Measurements from ENCODE around the gene SLC25A10. TPM values are rescaled to one million over a fixed set of nuclear protein-coding genes. Genes with fewer than 3 reads are reported as not detected.
"Not testable (repeated sequence)": the region's sequence is repeated elsewhere in the genome, so short reads cannot be mapped to it uniquely, and the experiment has no call there.

Gene SLC25A10
- polyA plus RNA-seq, 1 donor from 2014 or later = 8.7 TPM

DNA sequence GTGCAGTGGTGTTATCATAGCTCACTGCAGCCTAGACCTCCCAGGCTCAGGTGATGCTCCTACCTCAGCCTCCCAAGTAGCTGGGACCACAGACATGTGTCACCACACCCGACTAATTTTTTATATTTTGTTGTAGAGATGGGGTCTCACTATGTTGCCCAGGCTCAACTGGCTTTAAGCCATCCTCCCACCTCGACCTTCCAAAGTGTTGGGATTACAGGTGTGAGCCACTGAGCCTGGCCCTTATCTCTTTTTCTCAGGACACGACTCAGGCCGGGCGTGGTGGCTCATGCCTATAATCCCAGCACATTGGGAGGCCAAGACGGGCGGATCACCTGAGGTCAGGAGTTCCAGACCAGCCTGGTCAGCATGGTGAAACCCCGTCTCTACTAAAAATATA lies 27.5 kb downstream of the SLC25A10 start:
- not testable (repeated sequence) for H3K4me2 ChIP-seq (ENCODE audit: low read length); H3K27me3 ChIP-seq (ENCODE audit: insufficient read depth, low read depth, low read length); H3K4me3 ChIP-seq (ENCODE audit: low read length); H3K9ac ChIP-seq (ENCODE audit: low read length); H3K27ac ChIP-seq (ENCODE audit: low read length); H4K20me1 ChIP-seq (ENCODE audit: insufficient read depth); H3K9me2 ChIP-seq (ENCODE audit: insufficient read depth, low read length); H3K79me2 ChIP-seq (replicated peaks; ENCODE audit: insufficient read depth, low read length); H3K36me3 ChIP-seq (ENCODE audit: insufficient read depth, low read length); H3K9me3 ChIP-seq (ENCODE audit: low read length); H3F3A ChIP-seq (ENCODE audit: insufficient read depth, low read length, poor library complexity, severe bottlenecking); H2AFZ ChIP-seq (ENCODE audit: low read depth, low read length)

DNA sequence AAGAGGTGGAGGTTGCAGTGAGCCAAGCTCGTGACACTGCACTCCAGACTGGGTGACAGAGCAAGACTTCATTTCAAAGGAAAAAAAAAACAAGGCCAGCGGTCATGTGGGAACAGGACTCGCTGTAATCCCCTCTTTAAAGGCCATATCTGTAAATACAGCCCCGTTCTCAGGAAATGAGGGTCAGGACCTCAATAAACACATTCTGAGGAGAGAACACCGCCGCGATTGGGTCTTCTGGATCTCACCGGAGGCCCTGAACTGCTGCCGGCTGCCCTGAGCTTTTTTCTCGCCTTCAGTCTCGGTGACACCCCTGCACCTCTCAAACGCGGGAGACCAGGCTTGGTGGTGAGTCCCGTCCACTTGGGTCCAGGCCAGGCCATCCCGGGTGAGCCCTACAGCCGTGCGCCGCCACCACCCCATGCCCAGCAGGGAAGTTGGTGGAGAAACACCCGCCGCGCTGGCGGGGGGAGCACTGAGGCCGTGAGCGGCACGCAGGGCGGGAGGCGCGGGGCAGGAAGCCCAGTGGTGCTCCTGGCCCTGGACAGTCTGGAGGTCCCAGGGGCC lies 28.4 kb downstream of the SLC25A10 start:
- H3K27me3 ChIP-seq (ENCODE audit: insufficient read depth, low read depth, low read length) = no peaks in the 10 kb centered on the region
- H3K79me2 ChIP-seq (replicated peaks; ENCODE audit: insufficient read depth, low read length) = no peaks in the 10 kb centered on the region
- H3K9ac ChIP-seq (ENCODE audit: low read length) = no peak overlapping the region
- no peaks in the 10 kb centered on the region for H3K9me2 ChIP-seq (ENCODE audit: insufficient read depth, low read length)
- no peak for TF ChIP-seq TAF1 (IDR thresholded peaks at IDR 0.05; ENCODE audit: low read depth)
- TF ChIP-seq SMC3 (conservative IDR thresholded peaks at IDR 0.05; ENCODE audit: poor library complexity) = no peak
- no peak for TF ChIP-seq EZH2 (IDR thresholded peaks at IDR 0.05; ENCODE audit: borderline replicate concordance, insufficient read depth, low read length, poor library complexity, severe bottlenecking)
- TF ChIP-seq, protein P1, sequence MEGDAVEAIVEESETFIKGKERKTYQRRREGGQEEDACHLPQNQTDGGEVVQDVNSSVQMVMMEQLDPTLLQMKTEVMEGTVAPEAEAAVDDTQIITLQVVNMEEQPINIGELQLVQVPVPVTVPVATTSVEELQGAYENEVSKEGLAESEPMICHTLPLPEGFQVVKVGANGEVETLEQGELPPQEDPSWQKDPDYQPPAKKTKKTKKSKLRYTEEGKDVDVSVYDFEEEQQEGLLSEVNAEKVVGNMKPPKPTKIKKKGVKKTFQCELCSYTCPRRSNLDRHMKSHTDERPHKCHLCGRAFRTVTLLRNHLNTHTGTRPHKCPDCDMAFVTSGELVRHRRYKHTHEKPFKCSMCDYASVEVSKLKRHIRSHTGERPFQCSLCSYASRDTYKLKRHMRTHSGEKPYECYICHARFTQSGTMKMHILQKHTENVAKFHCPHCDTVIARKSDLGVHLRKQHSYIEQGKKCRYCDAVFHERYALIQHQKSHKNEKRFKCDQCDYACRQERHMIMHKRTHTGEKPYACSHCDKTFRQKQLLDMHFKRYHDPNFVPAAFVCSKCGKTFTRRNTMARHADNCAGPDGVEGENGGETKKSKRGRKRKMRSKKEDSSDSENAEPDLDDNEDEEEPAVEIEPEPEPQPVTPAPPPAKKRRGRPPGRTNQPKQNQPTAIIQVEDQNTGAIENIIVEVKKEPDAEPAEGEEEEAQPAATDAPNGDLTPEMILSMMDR (IDR thresholded peaks at IDR 0.05; ENCODE audit: poor library complexity, severe bottlenecking) = no peak
- no peak for TF ChIP-seq RAD21 (conservative IDR thresholded peaks at IDR 0.05)
- no peak for TF ChIP-seq MXI1 (conservative IDR thresholded peaks at IDR 0.05; ENCODE audit: poor library complexity, severe bottlenecking)
- TF ChIP-seq, protein P2, sequence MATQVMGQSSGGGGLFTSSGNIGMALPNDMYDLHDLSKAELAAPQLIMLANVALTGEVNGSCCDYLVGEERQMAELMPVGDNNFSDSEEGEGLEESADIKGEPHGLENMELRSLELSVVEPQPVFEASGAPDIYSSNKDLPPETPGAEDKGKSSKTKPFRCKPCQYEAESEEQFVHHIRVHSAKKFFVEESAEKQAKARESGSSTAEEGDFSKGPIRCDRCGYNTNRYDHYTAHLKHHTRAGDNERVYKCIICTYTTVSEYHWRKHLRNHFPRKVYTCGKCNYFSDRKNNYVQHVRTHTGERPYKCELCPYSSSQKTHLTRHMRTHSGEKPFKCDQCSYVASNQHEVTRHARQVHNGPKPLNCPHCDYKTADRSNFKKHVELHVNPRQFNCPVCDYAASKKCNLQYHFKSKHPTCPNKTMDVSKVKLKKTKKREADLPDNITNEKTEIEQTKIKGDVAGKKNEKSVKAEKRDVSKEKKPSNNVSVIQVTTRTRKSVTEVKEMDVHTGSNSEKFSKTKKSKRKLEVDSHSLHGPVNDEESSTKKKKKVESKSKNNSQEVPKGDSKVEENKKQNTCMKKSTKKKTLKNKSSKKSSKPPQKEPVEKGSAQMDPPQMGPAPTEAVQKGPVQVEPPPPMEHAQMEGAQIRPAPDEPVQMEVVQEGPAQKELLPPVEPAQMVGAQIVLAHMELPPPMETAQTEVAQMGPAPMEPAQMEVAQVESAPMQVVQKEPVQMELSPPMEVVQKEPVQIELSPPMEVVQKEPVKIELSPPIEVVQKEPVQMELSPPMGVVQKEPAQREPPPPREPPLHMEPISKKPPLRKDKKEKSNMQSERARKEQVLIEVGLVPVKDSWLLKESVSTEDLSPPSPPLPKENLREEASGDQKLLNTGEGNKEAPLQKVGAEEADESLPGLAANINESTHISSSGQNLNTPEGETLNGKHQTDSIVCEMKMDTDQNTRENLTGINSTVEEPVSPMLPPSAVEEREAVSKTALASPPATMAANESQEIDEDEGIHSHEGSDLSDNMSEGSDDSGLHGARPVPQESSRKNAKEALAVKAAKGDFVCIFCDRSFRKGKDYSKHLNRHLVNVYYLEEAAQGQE (IDR thresholded peaks at IDR 0.05; ENCODE audit: borderline replicate concordance) = no peak
- H3K36me3 ChIP-seq (ENCODE audit: insufficient read depth, low read length) = no peaks in the 10 kb centered on the region
- no peak overlapping the region for H2AFZ ChIP-seq (ENCODE audit: low read depth, low read length)
- H4K20me1 ChIP-seq (ENCODE audit: insufficient read depth) = no peaks in the 10 kb centered on the region
- H3K4me3 ChIP-seq (ENCODE audit: low read length) = no peak overlapping the region
- no peak overlapping the region for H3K27ac ChIP-seq (ENCODE audit: low read length)
- H3F3A ChIP-seq (ENCODE audit: insufficient read depth, low read length, poor library complexity, severe bottlenecking) = no peaks in the 10 kb centered on the region
- H3K9me3 ChIP-seq (ENCODE audit: low read length) = no peaks in the 10 kb centered on the region
- no peak overlapping the region for H3K4me2 ChIP-seq (ENCODE audit: low read length)

DNA sequence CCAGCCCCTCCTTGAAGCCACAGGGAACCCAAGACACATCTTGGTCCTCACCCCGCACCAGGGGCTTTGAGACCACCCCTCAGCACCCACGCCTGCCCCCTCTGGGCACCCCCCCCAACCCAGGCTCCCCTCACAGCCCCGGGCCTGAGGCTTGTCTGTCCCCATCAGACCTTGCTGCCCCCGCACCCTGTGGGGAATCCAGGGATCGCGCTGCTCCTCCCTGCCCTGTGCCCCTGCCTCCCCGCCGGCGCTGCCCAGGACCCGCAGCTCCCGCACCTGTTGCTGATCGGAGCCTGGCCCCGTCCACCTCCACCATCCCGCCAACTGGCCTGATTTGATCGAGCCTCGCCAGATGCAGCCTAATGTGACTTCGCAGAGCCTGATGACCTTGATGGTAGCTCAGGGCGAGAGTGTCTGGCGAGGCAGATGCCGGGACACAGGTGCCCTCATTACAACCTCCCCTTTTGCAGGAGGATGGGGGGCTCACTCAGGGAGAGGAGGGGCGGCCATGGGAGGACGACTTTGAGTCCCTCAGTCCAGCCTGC lies 29.0 kb downstream of the SLC25A10 start:
- H3K4me2 ChIP-seq (ENCODE audit: low read length) = no peak overlapping the region
- H3K36me3 ChIP-seq (ENCODE audit: insufficient read depth, low read length) = no peaks in the 10 kb centered on the region
- no peak overlapping the region for H2AFZ ChIP-seq (ENCODE audit: low read depth, low read length)
- H3K79me2 ChIP-seq (replicated peaks; ENCODE audit: insufficient read depth, low read length) = no peaks in the 10 kb centered on the region
- no peaks in the 10 kb centered on the region for H4K20me1 ChIP-seq (ENCODE audit: insufficient read depth)
- no peak overlapping the region for H3K9ac ChIP-seq (ENCODE audit: low read length)
- H3K9me3 ChIP-seq (ENCODE audit: low read length) = no peaks in the 10 kb centered on the region
- no peak overlapping the region for H3K4me3 ChIP-seq (ENCODE audit: low read length)
- no peaks in the 10 kb centered on the region for H3K9me2 ChIP-seq (ENCODE audit: insufficient read depth, low read length)
- no peaks in the 10 kb centered on the region for H3K27me3 ChIP-seq (ENCODE audit: insufficient read depth, low read depth, low read length)
- no peaks in the 10 kb centered on the region for H3F3A ChIP-seq (ENCODE audit: insufficient read depth, low read length, poor library complexity, severe bottlenecking)
- no peak overlapping the region for H3K27ac ChIP-seq (ENCODE audit: low read length)
- no peak for TF ChIP-seq EZH2 (IDR thresholded peaks at IDR 0.05; ENCODE audit: borderline replicate concordance, insufficient read depth, low read length, poor library complexity, severe bottlenecking)
- TF ChIP-seq RAD21 (conservative IDR thresholded peaks at IDR 0.05) = no peak
- TF ChIP-seq, protein P1 (IDR thresholded peaks at IDR 0.05; ENCODE audit: poor library complexity, severe bottlenecking) = no peak
- TF ChIP-seq POLR2AphosphoS5 (IDR thresholded peaks at IDR 0.05) = no peak
- TF ChIP-seq SMC3 (conservative IDR thresholded peaks at IDR 0.05; ENCODE audit: poor library complexity) = no peak
- TF ChIP-seq, protein P2 (IDR thresholded peaks at IDR 0.05; ENCODE audit: borderline replicate concordance) = no peak

All from neural cell (in vitro differentiated cells).